Hematopoietic multipotent progenitor cell treated with erythropoietin and hydrocortisone succinate and interleukin-3 and kit ligand, for 4 days (in vitro differentiated cells): ENCODE data around the gene EXTL2.
"Not testable (repeated sequence)": the region's sequence is repeated elsewhere in the genome, so short reads cannot be mapped to it uniquely, and the experiment has no call there.

Experiments used
- DNase-seq: peaks from one replicate; pipeline ENCODE4 v3.0.0-alpha.2; 2015

The EXTL2 gene

GRCh38 chr1:100852976-100853375, 41.7 kb downstream of the EXTL2 start:
- no peak for DNase-seq

- no peak for DNase-seq
These were observed 42.9 kb downstream of the EXTL2 start for GRCh38 chr1:100851726-100852125.

DNA sequence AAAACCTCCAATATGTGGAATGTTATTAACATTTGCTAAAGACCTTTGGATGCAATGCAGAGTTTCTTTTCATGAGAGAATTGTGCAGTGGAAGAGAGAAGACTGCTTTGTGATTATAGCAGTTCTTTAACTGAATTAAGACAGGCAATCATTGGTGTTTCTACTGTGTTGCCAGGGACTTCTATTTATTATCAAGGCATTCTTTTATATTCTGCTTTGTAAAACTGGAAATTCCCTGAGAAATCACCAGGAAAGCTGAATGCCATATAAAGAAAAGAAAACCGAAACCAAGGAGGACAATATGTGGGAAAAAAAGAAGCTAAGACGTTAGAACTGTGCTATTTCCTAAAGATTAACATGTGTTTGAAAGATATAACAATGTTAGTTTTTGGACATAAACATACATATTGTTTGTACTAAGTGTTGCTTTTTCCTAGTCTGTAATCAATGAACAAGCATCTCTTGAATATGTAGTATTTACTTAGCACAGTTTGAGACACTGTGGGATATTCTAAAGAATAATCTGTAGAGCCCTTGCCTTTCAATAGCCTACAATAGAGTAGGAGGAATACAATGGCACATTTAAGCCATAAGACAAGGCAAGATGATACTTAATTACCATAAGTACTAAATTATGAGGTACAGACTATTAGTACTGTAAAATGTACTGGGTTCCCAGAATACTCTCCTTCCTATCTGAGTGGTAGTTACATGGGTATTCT, 47.1 kb downstream of the EXTL2 start:
- no peak for DNase-seq

DNA sequence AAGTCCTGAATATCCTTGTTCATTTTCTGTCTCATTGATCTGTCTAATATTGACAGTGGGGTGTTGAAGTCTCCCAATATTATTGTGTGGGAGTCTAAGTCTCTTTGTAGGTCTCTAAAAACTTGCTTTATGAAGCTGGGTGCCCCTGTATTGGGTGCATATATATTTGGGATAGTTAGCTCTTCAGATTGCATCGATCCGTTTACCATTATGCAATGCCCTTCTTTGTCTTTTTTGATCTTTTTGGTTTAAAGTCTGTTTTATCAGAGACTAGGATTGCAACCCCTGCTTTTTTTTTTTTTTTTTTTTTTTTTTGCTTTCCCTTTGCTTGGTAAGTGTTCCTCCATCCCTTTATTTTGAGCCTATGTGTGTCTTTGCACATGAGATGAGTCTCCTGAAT, 51.5 kb downstream of the EXTL2 start:
- not testable (repeated sequence) for DNase-seq

DNA sequence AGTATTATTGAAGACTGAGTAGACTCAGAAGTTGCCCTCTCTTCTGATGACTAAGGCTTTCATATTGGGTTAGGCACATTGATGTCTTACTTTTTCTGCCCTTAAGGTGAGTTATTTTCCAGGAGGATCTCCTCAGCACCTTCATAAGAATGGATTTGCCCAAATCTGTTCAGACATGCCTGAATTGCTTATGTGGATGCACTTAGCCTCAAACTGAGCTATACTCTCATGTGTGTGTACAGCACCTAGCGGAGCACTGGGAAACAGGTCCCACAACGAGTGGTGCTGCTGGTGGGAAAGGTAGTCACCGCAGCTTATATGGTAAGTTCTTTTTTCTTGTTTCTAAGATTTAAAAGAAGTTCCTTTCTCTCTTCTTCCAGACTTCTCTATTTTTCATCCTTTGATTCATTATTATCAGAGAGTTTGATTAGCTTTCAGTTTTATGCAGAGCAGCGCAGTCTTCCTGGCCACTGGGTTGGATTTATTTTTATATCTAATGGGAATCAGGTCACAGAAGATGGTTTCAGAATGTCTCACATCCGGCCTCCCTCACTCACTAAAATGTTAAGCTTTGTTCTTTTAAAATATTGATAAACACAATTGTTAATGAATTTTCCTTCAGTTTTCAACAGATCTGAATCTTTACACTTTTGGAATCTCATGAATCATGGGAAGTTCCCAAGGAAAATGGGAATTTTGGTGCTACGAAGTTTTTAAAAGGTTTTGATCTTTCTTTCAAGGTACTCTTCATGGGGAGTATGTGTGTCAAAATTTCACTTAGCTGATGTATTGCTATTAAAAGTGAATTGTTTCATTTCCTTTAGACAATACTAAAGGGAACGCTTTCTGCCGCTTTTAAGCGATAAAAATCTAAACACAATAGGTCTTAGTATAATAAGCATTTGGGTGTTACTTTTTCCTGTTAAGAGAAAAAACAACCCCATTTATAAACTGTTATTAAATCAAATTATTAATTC, 58.5 kb downstream of the EXTL2 start:
- no peak for DNase-seq

GRCh38 chr1:100834777-100835660, 59.6 kb downstream of the EXTL2 start:
- peak; percentile 65 for DNase-seq

GRCh38 chr1:100832694-100833428, 61.8 kb downstream of the EXTL2 start:
- no peak for DNase-seq

DNA sequence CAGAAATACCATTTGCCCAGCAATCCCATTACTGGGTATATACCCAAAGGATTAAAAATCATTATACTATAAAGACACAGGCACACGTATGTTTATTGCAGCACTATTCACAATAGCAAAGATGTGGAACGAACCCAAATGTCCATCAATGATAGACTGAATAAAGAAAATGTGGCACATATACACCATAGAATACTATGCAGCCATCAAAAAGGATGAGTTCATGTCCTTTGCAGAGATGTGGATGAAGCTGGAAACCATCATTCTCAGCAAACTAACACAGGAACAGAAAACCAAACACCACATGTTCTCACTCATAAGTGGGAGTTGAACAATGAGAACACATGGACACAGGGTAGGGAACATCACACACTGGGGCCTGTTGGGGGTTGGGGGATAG, 69.0 kb downstream of the EXTL2 start:
- not testable (repeated sequence) for DNase-seq
